H1 (cell line): Measurements from ENCODE around the gene KIDINS220. TPM values are rescaled to one million over a fixed set of nuclear protein-coding genes. Genes with fewer than 3 reads are reported as not detected.

Experiments
- CTCF ChIP-seq, 3 experiments: IDR thresholded peaks; 1 replicate in 2 of 3; 2 replicates in 1 of 3; pipeline versions ENCODE4 v1.5.1 to v1.6.1; 2011; ENCODE audit warnings: low read length in 3 of 3, mild to moderate bottlenecking in 3 of 3, inconsistent platforms in 2 of 3, low read depth in 1 of 3, moderate library complexity in 1 of 3; ENCODE audit not compliant: insufficient read depth in 1 of 3; ENCODE audit errors: control extremely low read depth in 1 of 3
- JUN ChIP-seq: IDR thresholded peaks from 2 replicates; pipeline ENCODE4 v1.6.1; 2011; ENCODE audit warnings: low read depth, mild to moderate bottlenecking, improper control_type of control experiment, low read length
- KDM1A ChIP-seq: fragments of 200-600, 300-600 bp; sonication (generic); IDR thresholded peaks from 2 replicates; pipeline ENCODE4 v1.7.1; 2016; ENCODE audit warnings: mild to moderate bottlenecking, low read length, borderline replicate concordance
- PHF8 ChIP-seq: fragments of 200-600 bp; sonication (generic); conservative IDR thresholded peaks from 2 replicates; pipeline ENCODE4 v1.7.1; 2012; ENCODE audit warnings: low read depth, mild to moderate bottlenecking, inconsistent platforms, low read length, moderate library complexity
- RBBP5 ChIP-seq: IDR thresholded peaks from 2 replicates; pipeline ENCODE4 v1.7.1; 2012; ENCODE audit warnings: low read depth, mild to moderate bottlenecking, inconsistent platforms, low read length, moderate library complexity, borderline replicate concordance
- SIN3A ChIP-seq, 2 experiments: IDR thresholded peaks in 1 of 2; conservative IDR thresholded peaks in 1 of 2; 2 replicates each; pipeline ENCODE4 v1.6.1; 2011 to 2012; ENCODE audit warnings: low read length in 2 of 2, improper control_type of control experiment in 1 of 2, low read depth in 1 of 2, mild to moderate bottlenecking in 1 of 2
- polyA plus RNA-seq, 7 experiments: library from polyadenylated mRNA; depleted of rRNA in 3 of 7; stranded (reverse) in 5 of 7; unstranded in 2 of 7; fragments of >200 nt in 5 of 7; fragments of 200-250 nt in 2 of 7; gene quantifications; 1 replicate in 5 of 7; 2 replicates in 1 of 7; 4 replicates in 1 of 7; pipeline versions ENCODE4 v1.2.1 to v1.2.3, GENCODE V29; 2011 to 2013; ENCODE audit warnings: missing spikeins in 2 of 7, mixed read lengths in 2 of 7
- total RNA-seq: library from RNA; stranded (reverse); fragmentation: NEBNext Ultra II Directional; extraction: Animal tissue kit (Norgen Biotek cat#: 25700); gene quantifications from 2 replicates; pipeline ENCODE4 v1.2.1, GENCODE V29; 2021

The KIDINS220 gene
- total and polyA plus RNA-seq, 2 of the 8 experiments (the other 6 are each of a cell fraction or from before 2014, with no cell fraction given), result 21.2 to 27.1 TPM

- TF ChIP-seq CTCF (IDR thresholded peaks at IDR 0.05; ENCODE audit: control extremely low read depth in 1 of 3, insufficient read depth in 1 of 3, low read depth in 1 of 3, low read length in 3 of 3) (no peak), KDM1A (no peak), JUN (no peak), PHF8 (no peak), SIN3A (conservative IDR thresholded peaks at IDR 0.05 in 1 of 2, IDR thresholded peaks at IDR 0.05 in 1 of 2; ENCODE audit: low read depth in 1 of 2, low read length in 2 of 2) (no peak), RBBP5 (no peak)
- TF ChIP-seq, all 59 proteins: peak for 0
These were observed 142.7 kb downstream of the KIDINS220 start (continued) for GRCh38 chr2:8694737-8695136.
